Lower leg skin (tissue), 4 donors: ENCODE data around the gene VAT1L. TPM values are rescaled to one million over a fixed set of nuclear protein-coding genes. Genes with fewer than 3 reads are reported as not detected.

Experiments
- DNase-seq, 2 donors: peaks; one replicate each; pipeline ENCODE4 v3.0.0-alpha.2; 2019; ENCODE audit warnings: low spot score in 2 of 2
- H3K4me3 ChIP-seq: fragments of 200-600 bp; sonication (generic); 2 replicates; pipeline ENCODE4 v1.5.1; 2017; ENCODE audit warnings: mild to moderate bottlenecking, low read depth; ENCODE audit not compliant: poor library complexity, severe bottlenecking
- POLR2A ChIP-seq, 2 donors: fragments of 450-650 bp; IDR thresholded peaks; one replicate each; pipeline ENCODE4 v1.6.1; 2016 to 2017; ENCODE audit warnings: antibody characterized with exemption in 2 of 2, mild to moderate bottlenecking in 1 of 2, moderate library complexity in 1 of 2
- WGBS, 2 donors: methylation state at CpG; one replicate each; pipeline ENCODE4 v1.1.5; 2018; 5-methylcytosine and 5-hydroxymethylcytosine counted together
- intact Hi-C: fragments of 100-400 bp; cut with DNase I; formaldehyde crosslinking; loops from one replicate; pipeline ENCODE4 v1.15.0; 2023; ENCODE audit warnings: low total_unique reads
- total RNA-seq, 4 donors: library from RNA; depleted of rRNA; stranded (reverse); fragments of >200 nt; gene quantifications; one replicate each; pipeline ENCODE4 v1.1.0, GENCODE V29; 2016
- TF ChIP-seq, protein P1 (sequence below), 3 donors: fragments of 450-650 bp; IDR thresholded peaks; one replicate each; pipeline ENCODE4 v1.5.1; 2016; ENCODE audit warnings: antibody characterized with exemption in 3 of 3, mild to moderate bottlenecking in 3 of 3, moderate library complexity in 2 of 3

Gene VAT1L
- total RNA-seq, 4 donors from 2014 or later, result 0.10 to 0.36 TPM; not detected in 2

DNA sequence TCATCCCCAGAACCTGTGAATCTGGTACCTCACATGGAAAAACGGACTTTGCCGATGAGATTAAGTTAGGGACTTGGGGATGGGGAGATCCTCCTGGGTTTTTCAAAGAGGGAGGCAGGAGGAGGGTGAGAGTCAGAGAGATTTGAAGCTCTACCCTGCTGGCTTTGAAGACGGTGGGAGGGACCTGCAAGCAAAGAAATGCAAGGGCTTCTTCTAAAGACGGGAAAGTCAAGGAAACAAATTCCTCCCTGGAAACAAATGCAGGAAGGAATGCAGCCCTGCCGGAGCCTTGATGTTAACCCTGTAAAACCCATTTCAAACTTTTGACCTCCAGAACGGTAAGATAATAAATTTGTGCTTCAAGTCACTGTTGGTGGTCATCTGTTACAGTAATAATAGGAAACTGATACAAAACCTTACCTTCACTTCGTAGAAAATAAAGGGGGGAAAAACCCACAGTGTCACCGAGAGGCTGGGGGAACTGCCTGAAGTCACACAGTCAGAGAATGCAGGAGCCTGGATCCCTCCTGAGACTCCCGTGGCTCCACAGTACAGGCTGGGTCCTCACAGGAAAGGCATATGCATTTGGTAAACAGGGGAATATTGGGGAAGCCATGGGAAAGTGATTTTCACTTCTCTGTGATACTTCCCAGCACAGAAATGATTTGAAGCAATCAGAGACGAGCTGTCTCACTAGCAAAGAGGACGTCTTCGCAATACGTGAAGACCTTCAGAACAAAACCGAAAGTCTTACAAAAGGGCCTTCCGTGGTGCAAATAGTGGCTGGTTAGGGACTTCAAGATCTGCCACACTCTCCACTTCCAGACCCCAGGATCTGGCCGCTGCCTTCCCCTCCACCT lies 175.1 kb downstream of the VAT1L start:
- TF ChIP-seq POLR2A (IDR thresholded peaks at IDR 0.05), result no peak
- TF ChIP-seq, protein P1, sequence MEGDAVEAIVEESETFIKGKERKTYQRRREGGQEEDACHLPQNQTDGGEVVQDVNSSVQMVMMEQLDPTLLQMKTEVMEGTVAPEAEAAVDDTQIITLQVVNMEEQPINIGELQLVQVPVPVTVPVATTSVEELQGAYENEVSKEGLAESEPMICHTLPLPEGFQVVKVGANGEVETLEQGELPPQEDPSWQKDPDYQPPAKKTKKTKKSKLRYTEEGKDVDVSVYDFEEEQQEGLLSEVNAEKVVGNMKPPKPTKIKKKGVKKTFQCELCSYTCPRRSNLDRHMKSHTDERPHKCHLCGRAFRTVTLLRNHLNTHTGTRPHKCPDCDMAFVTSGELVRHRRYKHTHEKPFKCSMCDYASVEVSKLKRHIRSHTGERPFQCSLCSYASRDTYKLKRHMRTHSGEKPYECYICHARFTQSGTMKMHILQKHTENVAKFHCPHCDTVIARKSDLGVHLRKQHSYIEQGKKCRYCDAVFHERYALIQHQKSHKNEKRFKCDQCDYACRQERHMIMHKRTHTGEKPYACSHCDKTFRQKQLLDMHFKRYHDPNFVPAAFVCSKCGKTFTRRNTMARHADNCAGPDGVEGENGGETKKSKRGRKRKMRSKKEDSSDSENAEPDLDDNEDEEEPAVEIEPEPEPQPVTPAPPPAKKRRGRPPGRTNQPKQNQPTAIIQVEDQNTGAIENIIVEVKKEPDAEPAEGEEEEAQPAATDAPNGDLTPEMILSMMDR (IDR thresholded peaks at IDR 0.05), result no peak
- H3K4me3 ChIP-seq, result no peak overlapping the region
- intact Hi-C loops, result no loop called here
- DNase-seq, result no peak
- 46 to 49% methylated on average over 16 of the region's 16 CpGs for WGBS, 2 donors

DNA sequence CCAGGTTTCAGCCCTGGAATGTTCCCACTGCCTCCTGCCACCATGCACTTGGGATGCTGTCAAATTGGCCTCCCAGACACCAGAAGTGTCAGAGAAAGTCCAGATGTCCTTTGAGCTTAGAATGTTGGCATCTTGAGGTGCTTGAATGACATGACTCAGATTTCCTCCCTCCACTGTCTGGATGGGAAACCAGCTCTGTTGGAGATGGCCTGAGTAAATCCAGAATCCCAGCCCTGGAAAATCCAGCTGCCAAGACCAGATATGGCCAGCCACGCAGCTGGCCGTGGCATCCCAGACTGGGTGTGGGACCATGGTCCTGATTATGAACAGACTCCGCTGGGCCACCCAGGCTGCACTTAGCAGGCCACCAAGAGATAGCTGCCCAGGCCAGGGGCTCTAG lies 177.0 kb downstream of the VAT1L start:
- TF ChIP-seq, protein P1 (IDR thresholded peaks at IDR 0.05), result no peak
- TF ChIP-seq POLR2A (IDR thresholded peaks at IDR 0.05), result no peak
- no peak for DNase-seq
- intact Hi-C loops, result no loop called here
- no peak overlapping the region for H3K4me3 ChIP-seq
- WGBS, 2 donors, result 38 to 95% methylated on average over 3 of the region's 3 CpGs

DNA sequence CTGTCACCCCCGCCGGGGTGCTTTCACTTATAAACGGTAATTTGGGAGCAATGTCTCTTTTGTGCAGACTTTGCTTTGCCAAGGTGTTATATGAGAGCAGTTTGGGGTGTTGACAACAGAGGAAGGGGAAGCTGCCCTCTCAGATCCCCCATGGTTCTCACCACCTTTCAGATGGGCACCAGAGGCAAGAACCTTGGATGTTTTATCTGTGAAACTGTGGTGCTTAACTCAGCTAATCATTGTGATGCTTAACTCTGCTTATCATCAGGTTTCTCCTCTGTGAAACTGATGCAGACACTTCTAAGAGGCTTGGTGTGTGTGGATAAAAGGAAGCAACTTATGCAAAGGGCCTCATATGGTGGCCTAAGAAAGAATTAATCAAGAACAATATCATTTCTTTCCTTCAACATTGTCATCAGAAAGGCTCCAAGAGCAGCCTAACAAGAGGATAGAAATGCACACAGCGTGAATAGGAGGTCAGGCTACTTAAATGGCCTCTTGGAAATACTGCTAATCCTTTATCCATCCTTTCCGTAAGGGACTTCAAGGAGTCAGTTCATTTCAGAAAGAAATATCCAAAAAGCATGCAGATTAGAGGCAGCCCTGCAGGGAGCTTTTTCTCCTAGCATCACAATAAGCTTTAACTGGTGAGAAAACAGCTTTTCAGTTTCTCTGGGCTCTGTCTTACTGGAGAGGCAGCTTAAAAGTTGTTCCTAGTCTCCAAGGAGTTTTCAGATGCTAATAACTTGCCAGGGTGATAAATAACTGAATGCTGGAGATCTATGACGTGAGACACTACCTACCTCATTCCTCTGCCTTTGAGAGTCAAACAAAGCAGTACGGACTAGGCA lies 178.9 kb downstream of the VAT1L start:
- 40 to 47% methylated on average over 7 of the region's 7 CpGs for WGBS, 2 donors
- intact Hi-C loops, result no loop called here
- no peak overlapping the region for H3K4me3 ChIP-seq
- TF ChIP-seq, protein P1 (IDR thresholded peaks at IDR 0.05), result no peak
- no peak for TF ChIP-seq POLR2A (IDR thresholded peaks at IDR 0.05)
- DNase-seq, result no peak

DNA sequence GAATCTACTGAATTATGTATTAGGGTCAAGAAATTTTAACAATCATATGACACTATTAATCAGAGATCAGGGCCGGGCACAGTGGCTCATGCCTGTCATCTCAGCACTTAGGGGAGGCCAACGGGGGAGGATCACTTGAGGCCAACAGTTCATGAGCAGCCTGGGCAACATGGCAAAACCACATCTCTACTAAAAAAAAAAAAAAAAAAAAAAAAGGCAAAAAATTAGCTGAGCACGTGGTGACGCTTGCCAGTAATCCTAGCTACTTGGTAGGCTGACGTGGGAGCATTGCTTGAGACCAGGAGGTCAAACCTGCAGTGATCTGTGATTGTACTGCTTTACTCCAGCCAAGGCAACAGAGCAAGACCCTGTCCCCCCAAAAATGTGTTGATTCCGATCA lies 181.5 kb downstream of the VAT1L start:
- no peak for DNase-seq
- no peak overlapping the region for H3K4me3 ChIP-seq
- WGBS, 2 donors, result 78 to 80% methylated on average over 6 of the region's 6 CpGs
- intact Hi-C loops, result loop anchor here (5.0 kb wide), 1 partner anchor 293 kb away; no protein-coding TSS in a partner anchor
- TF ChIP-seq POLR2A (IDR thresholded peaks at IDR 0.05), result no peak
- TF ChIP-seq, protein P1 (IDR thresholded peaks at IDR 0.05), result no peak

DNA sequence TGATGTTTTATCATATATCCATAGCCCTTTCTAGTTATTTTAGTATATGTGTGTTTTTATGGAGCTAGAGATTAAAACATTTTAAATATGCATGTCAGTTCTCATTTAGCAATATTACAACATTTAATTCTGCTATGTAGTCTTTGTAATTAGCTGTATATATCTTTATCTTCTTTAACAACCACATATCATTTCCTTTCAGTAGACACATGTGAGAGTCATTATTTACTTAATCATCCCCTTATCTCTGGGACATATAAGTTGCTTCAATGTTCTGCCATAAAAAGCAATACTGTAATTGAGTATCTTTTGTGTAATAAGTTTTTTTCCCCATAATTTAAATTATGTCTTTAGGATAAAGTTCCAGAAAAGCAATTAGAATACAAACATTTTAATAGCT lies 182.0 kb downstream of the VAT1L start:
- intact Hi-C loops, result loop anchor here (5.0 kb wide), 1 partner anchor 293 kb away; no protein-coding TSS in a partner anchor

More for the DNA sequence above, 182.0 kb downstream of the VAT1L start:
- H3K4me3 ChIP-seq, result no peak overlapping the region
- no peak for DNase-seq
- TF ChIP-seq POLR2A (IDR thresholded peaks at IDR 0.05), result no peak
- TF ChIP-seq, protein P1 (IDR thresholded peaks at IDR 0.05), result no peak
